HepG2 (cell line): Measurements from ENCODE around the gene UQCR11. TPM values are rescaled to one million over a fixed set of nuclear protein-coding genes. Genes with fewer than 3 reads are reported as not detected.

Experiments
- ATRX ChIP-seq: sonication (generic); formaldehyde crosslinking; IDR thresholded peaks from 2 replicates; pipeline ENCODE4 v1.4.0; 2020; ENCODE audit warnings: missing genetic modification reagents, borderline replicate concordance
- BCL3 ChIP-seq: sonication (generic); formaldehyde crosslinking; IDR thresholded peaks from 2 replicates; pipeline ENCODE4 v1.5.1; 2020; ENCODE audit warnings: mild to moderate bottlenecking, missing genetic modification reagents, moderate library complexity
- CHD2 ChIP-seq: IDR thresholded peaks from 2 replicates; pipeline ENCODE4 v1.6.1; 2011; ENCODE audit warnings: low read depth, low read length, improper control_type of control experiment
- CREBL2 ChIP-seq: sonication (generic); formaldehyde crosslinking; IDR thresholded peaks from 2 replicates; pipeline ENCODE4 v1.8.1; 2023; ENCODE audit warnings: missing genetic modification reagents, mild to moderate bottlenecking, borderline replicate concordance
- EED ChIP-seq: sonication (generic); formaldehyde crosslinking; IDR thresholded peaks from 2 replicates; pipeline ENCODE4 v1.5.0; 2020; ENCODE audit warnings: mild to moderate bottlenecking, missing genetic modification reagents
- FOXA1 ChIP-seq, 2 experiments: fragments of 450-650 bp in 1 of 2; sonication (generic) in 1 of 2; formaldehyde crosslinking in 1 of 2; IDR thresholded peaks; 2 replicates each; pipeline versions ENCODE4 v1.4.0 to v1.6.1; 2016 to 2020; ENCODE audit warnings: missing genetic modification reagents in 1 of 2
- HNF4G ChIP-seq, 2 experiments: sonication (generic) in 1 of 2; formaldehyde crosslinking in 1 of 2; IDR thresholded peaks; 2 replicates each; pipeline versions ENCODE4 v1.4.0 to v1.6.1; 2011 to 2020; ENCODE audit warnings: borderline replicate concordance in 2 of 2, low read depth in 2 of 2, mild to moderate bottlenecking in 2 of 2, low read length in 1 of 2, missing genetic modification reagents in 1 of 2, moderate library complexity in 1 of 2
- MAF1 ChIP-seq: sonication (generic); formaldehyde crosslinking; IDR thresholded peaks from 2 replicates; pipeline ENCODE4 v1.5.0; 2020; ENCODE audit warnings: missing genetic modification reagents, borderline replicate concordance
- MED1 ChIP-seq: sonication (generic); formaldehyde crosslinking; IDR thresholded peaks from 2 replicates; pipeline ENCODE4 v1.4.0; 2020; ENCODE audit warnings: missing genetic modification reagents
- NKX3-1 ChIP-seq: sonication (generic); formaldehyde crosslinking; IDR thresholded peaks from 2 replicates; pipeline ENCODE4 v1.5.0; 2020; ENCODE audit warnings: missing genetic modification reagents
- PHF8 ChIP-seq: sonication (generic); formaldehyde crosslinking; IDR thresholded peaks from 2 replicates; pipeline ENCODE4 v1.5.0; 2020; ENCODE audit warnings: missing genetic modification reagents
- RARA ChIP-seq: IDR thresholded peaks from 2 replicates; pipeline ENCODE4 v1.6.1; 2016; ENCODE audit warnings: missing genetic modification reagents, missing compliant biosample characterization
- RFXAP ChIP-seq: sonication (generic); formaldehyde crosslinking; IDR thresholded peaks from 2 replicates; pipeline ENCODE4 v1.4.0; 2020; ENCODE audit warnings: missing genetic modification reagents, borderline replicate concordance
- SIN3A ChIP-seq: IDR thresholded peaks from 2 replicates; pipeline ENCODE4 v1.6.1; 2011; ENCODE audit warnings: low read depth, mild to moderate bottlenecking, control low read depth, low read length, borderline replicate concordance
- TCF12 ChIP-seq, 2 experiments: fragments of 450-650 bp in 1 of 2; sonication (generic) in 1 of 2; formaldehyde crosslinking in 1 of 2; IDR thresholded peaks; 2 replicates each; pipeline versions ENCODE4 v1.6.1 to v1.8.0; 2017 to 2022; ENCODE audit warnings: antibody characterized with exemption in 1 of 2, mild to moderate bottlenecking in 1 of 2, missing genetic modification reagents in 1 of 2, moderate library complexity in 1 of 2
- THAP11 ChIP-seq: IDR thresholded peaks from 2 replicates; pipeline ENCODE4 v1.6.1; 2016; ENCODE audit warnings: missing biosample characterization, missing genetic modification reagents
- ZNF207 ChIP-seq: fragments of 450-650 bp; IDR thresholded peaks from 2 replicates; pipeline ENCODE4 v1.6.1; 2016; ENCODE audit warnings: antibody characterized with exemption, borderline replicate concordance
- ZNF281 ChIP-seq: sonication (generic); formaldehyde crosslinking; IDR thresholded peaks from 2 replicates; pipeline ENCODE4 v1.4.0; 2020; ENCODE audit warnings: missing genetic modification reagents, borderline replicate concordance
- ZNF468 ChIP-seq: sonication (generic); formaldehyde crosslinking; IDR thresholded peaks from 2 replicates; pipeline ENCODE4 v1.8.0; 2022; ENCODE audit warnings: mild to moderate bottlenecking, moderate library complexity, missing genetic modification reagents
- ZNF552 ChIP-seq: sonication (generic); formaldehyde crosslinking; IDR thresholded peaks from 2 replicates; pipeline ENCODE4 v1.9.0; 2022; ENCODE audit warnings: missing genetic modification reagents, mild to moderate bottlenecking, borderline replicate concordance
- ZNF879 ChIP-seq: sonication (generic); formaldehyde crosslinking; IDR thresholded peaks from 2 replicates; pipeline ENCODE4 v1.8.1; 2023; ENCODE audit warnings: missing genetic modification reagents
- polyA plus RNA-seq, 8 experiments: library from polyadenylated mRNA; depleted of rRNA in 3 of 8; stranded (reverse) in 7 of 8; unstranded in 1 of 8; fragments of >200 nt; fragmentation: Illumina TruSeq in 4 of 8; extraction: Trizol in 4 of 8; gene quantifications; 2 replicates each; pipeline versions ENCODE4 v1.2.1 to v1.2.3, GENCODE V29; 2011 to 2016; ENCODE audit warnings: low read depth in 4 of 8, missing spikeins in 1 of 8, mixed read lengths in 1 of 8; ENCODE audit not compliant: insufficient read depth in 1 of 8
- total RNA-seq, 5 experiments: library from RNA; depleted of rRNA; stranded (reverse); fragments of >200 nt; fragmentation: Illumina TruSeq; extraction: Trizol; gene quantifications; 2 replicates each; pipeline ENCODE4 v1.2.3, GENCODE V29; 2016; ENCODE audit warnings: low read depth in 1 of 5

The UQCR11 gene
- total and polyA plus RNA-seq, 2 of the 13 experiments (the other 11 are each of a cell fraction or from before 2014, with no cell fraction given): 125 to 214 TPM

GRCh38 chr19:1605236-1606137 is at the start of gene UQCR11 (continued):
- TF ChIP-seq ZNF281: no peak
- TF ChIP-seq CHD2: no peak
- TF ChIP-seq RARA (CRISPR knock-in tag): peak; percentile 34; the same call in 1 of the 2 replicates
- no peak for TF ChIP-seq CREBL2
- TF ChIP-seq THAP11 (CRISPR knock-in tag): peak; percentile 77; the same call in 1 of the 2 replicates
- no peak for TF ChIP-seq FOXA1 (IDR thresholded peaks at IDR 0.05)
- TF ChIP-seq FOXA1 (CRISPR knock-in tag; IDR thresholded peaks at IDR 0.05): no peak
- no peak for TF ChIP-seq TCF12 (IDR thresholded peaks at IDR 0.05)
- TF ChIP-seq TCF12 (CRISPR knock-in tag; IDR thresholded peaks at IDR 0.05): no peak
- no peak for TF ChIP-seq ZNF207
- TF ChIP-seq ZNF552 (CRISPR knock-in tag): no peak
- 0 out of 2 replicates have a peak, but pooled peaks have one; percentile 30 for TF ChIP-seq NKX3-1 (CRISPR knock-in tag)
- peak; percentile 87 for TF ChIP-seq PHF8 (CRISPR knock-in tag)
- no peak for TF ChIP-seq ZNF879
- peak; percentile 80; the same call in 1 of the 2 replicates for TF ChIP-seq SIN3A
- no peak; the same call in 1 of the 2 replicates for TF ChIP-seq EED (CRISPR knock-in tag)
- no peak; the same call in 1 of the 2 replicates for TF ChIP-seq BCL3 (CRISPR knock-in tag)
- peak; percentile 40 for TF ChIP-seq MED1 (CRISPR knock-in tag)
- peak; percentile 80 for TF ChIP-seq RFXAP (CRISPR knock-in tag)
- TF ChIP-seq ZNF468 (CRISPR knock-in tag): no peak
- TF ChIP-seq HNF4G (IDR thresholded peaks at IDR 0.05; ENCODE audit: borderline replicate concordance, low read depth, low read length): peak; percentile 6
- TF ChIP-seq HNF4G (CRISPR knock-in tag; IDR thresholded peaks at IDR 0.05; ENCODE audit: borderline replicate concordance, low read depth): 0 out of 2 replicates have a peak, but pooled peaks have one; percentile 18
- TF ChIP-seq ATRX (CRISPR knock-in tag): no peak
- peak; percentile 37; the same call in 1 of the 2 replicates for TF ChIP-seq MAF1
